Measurements from ENCODE around the gene HHATL. TPM values are rescaled to one million over a fixed set of nuclear protein-coding genes. Genes with fewer than 3 reads are reported as not detected.

Gene HHATL
- polyA plus RNA-seq, 3 donors: not detected

- H3K4me2 ChIP-seq (replicated peaks; ENCODE audit: extremely low read depth, low read length, poor library complexity, severe bottlenecking): no peak overlapping the region
- H3K79me2 ChIP-seq (ENCODE audit: insufficient read depth, low read length): no peaks in the 10 kb centered on the region
- H3K9ac ChIP-seq (ENCODE audit: insufficient read depth, low read length, poor library complexity, severe bottlenecking): no peak overlapping the region
- no peak overlapping the region for H3K4me3 Mint-ChIP-seq
- no peaks in the 10 kb centered on the region for H3K9me3 ChIP-seq (replicated peaks in 1 of 2; ENCODE audit: control insufficient read depth in 1 of 2, insufficient read depth in 1 of 2, low read length in 2 of 2)
- no peak overlapping the region for H3K4me3 ChIP-seq (replicated peaks in 1 of 3; ENCODE audit: low read depth in 2 of 3, low read length in 3 of 3)
- no peak overlapping the region for H3K27ac ChIP-seq (ENCODE audit: low read depth in 1 of 2, low read length in 2 of 2)
- no peaks in the 10 kb centered on the region for H3K36me3 Mint-ChIP-seq
- H2AFZ ChIP-seq (ENCODE audit: insufficient read depth, low read depth, low read length, poor library complexity, severe bottlenecking): no peak overlapping the region
- 76% methylated on average over 2 of the region's 2 CpGs for WGBS (ENCODE audit: insufficient coverage)
- peaks cover 25 to 31% of the 10 kb centered on the region in 2 donors for H3K4me1 ChIP-seq (ENCODE audit: control insufficient read depth in 1 of 2, insufficient read depth in 2 of 2, low read length in 2 of 2)
- H3K36me3 ChIP-seq (replicated peaks in 1 of 2; ENCODE audit: control insufficient read depth in 1 of 2, insufficient read depth in 2 of 2, low read length in 2 of 2): no peaks in the 10 kb centered on the region
- DNase-seq: no peak
- no peaks in the 10 kb centered on the region for H3K9me3 Mint-ChIP-seq
- no peak overlapping the region for H3K27ac Mint-ChIP-seq
- H3K27me3 ChIP-seq (ENCODE audit: control insufficient read depth in 2 of 2, insufficient read depth in 2 of 2, low read length in 2 of 2): no peaks in the 10 kb centered on the region
- H4K20me1 ChIP-seq (ENCODE audit: insufficient read depth, low read length): no peaks in the 10 kb centered on the region
- intact Hi-C loops (cut with micrococcal nuclease): no loop called here
- H3K27me3 Mint-ChIP-seq (ENCODE audit: low read depth in 3 of 3): peaks cover 0 to 2% (median 0%) of the 10 kb centered on the region in 3 donors
- TF ChIP-seq, protein P1, sequence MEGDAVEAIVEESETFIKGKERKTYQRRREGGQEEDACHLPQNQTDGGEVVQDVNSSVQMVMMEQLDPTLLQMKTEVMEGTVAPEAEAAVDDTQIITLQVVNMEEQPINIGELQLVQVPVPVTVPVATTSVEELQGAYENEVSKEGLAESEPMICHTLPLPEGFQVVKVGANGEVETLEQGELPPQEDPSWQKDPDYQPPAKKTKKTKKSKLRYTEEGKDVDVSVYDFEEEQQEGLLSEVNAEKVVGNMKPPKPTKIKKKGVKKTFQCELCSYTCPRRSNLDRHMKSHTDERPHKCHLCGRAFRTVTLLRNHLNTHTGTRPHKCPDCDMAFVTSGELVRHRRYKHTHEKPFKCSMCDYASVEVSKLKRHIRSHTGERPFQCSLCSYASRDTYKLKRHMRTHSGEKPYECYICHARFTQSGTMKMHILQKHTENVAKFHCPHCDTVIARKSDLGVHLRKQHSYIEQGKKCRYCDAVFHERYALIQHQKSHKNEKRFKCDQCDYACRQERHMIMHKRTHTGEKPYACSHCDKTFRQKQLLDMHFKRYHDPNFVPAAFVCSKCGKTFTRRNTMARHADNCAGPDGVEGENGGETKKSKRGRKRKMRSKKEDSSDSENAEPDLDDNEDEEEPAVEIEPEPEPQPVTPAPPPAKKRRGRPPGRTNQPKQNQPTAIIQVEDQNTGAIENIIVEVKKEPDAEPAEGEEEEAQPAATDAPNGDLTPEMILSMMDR (IDR thresholded peaks at IDR 0.05): no peak
- H3K4me1 Mint-ChIP-seq: peaks cover 37% of the 10 kb centered on the region
These were observed 11.1 kb upstream of the HHATL start for GRCh38 chr3:42713747-42714146.

DNA sequence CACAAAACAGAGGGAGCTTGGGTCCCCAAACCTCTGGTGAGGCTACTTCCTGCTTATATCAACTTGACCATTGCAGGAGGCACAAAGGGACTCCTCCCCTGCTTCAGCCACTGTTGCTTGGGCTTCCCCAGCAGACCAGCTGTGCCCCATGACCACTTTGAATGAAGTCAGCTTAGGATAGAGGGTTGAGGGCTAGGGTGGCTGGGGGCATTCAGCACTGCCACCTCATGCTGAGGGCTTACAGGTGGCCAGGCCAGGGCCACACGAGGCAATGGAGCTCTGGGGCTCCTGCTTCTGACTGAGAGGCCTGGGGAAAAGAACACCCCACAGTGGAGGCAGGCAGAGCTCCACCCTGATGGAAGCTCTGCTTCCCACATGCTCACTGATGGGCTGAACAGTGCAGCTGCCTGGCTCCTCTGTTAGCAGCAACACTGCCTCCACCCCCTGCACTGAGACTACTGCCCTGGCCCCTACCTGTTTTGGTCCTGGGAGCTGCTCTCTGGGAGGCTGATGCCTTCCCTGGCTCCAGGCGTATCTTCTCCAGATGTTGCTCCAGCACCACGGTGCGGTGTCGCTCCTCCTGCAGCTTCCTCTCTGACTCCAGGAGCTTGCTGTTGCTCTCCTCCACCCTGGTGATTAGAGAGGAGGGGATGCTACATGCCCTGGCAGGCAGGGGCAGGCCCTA, 10.2 kb upstream of the HHATL start:
- intact Hi-C loops (cut with micrococcal nuclease): no loop called here
- no peaks in the 10 kb centered on the region for H3K79me2 ChIP-seq (ENCODE audit: insufficient read depth, low read length)
- H3K4me3 ChIP-seq (replicated peaks in 1 of 3; ENCODE audit: low read depth in 2 of 3, low read length in 3 of 3): no peak overlapping the region
- 73% methylated on average over 2 of the region's 5 CpGs for WGBS (ENCODE audit: insufficient coverage)
- H3K36me3 ChIP-seq (replicated peaks in 1 of 2; ENCODE audit: control insufficient read depth in 1 of 2, insufficient read depth in 2 of 2, low read length in 2 of 2): no peaks in the 10 kb centered on the region
- no peaks in the 10 kb centered on the region for H4K20me1 ChIP-seq (ENCODE audit: insufficient read depth, low read length)
- H3K27me3 ChIP-seq (ENCODE audit: control insufficient read depth in 2 of 2, insufficient read depth in 2 of 2, low read length in 2 of 2): no peaks in the 10 kb centered on the region
- Mint-ChIP-seq H3K27me3 (ENCODE audit: low read depth in 3 of 3) (peaks cover 0 to 2% (median 0%) of the 10 kb centered on the region in 3 donors), H3K9me3 (no peaks in the 10 kb centered on the region), H3K36me3 (no peaks in the 10 kb centered on the region), H3K4me1 (peaks cover 28% of the 10 kb centered on the region), H3K4me3 (no peak overlapping the region), H3K27ac (no peak overlapping the region)
- H3K4me2 ChIP-seq (replicated peaks; ENCODE audit: extremely low read depth, low read length, poor library complexity, severe bottlenecking): no peak overlapping the region
- H3K27ac ChIP-seq (ENCODE audit: low read depth in 1 of 2, low read length in 2 of 2): no peak overlapping the region
- no peak overlapping the region for H2AFZ ChIP-seq (ENCODE audit: insufficient read depth, low read depth, low read length, poor library complexity, severe bottlenecking)
- TF ChIP-seq, protein P1 (IDR thresholded peaks at IDR 0.05): no peak
- DNase-seq: no peak
- no peak overlapping the region for H3K9ac ChIP-seq (ENCODE audit: insufficient read depth, low read length, poor library complexity, severe bottlenecking)
- no peaks in the 10 kb centered on the region for H3K9me3 ChIP-seq (replicated peaks in 1 of 2; ENCODE audit: control insufficient read depth in 1 of 2, insufficient read depth in 1 of 2, low read length in 2 of 2)
- peaks cover 16 to 22% of the 10 kb centered on the region in 2 donors for H3K4me1 ChIP-seq (ENCODE audit: control insufficient read depth in 1 of 2, insufficient read depth in 2 of 2, low read length in 2 of 2)

All from CD14-positive monocyte (primary cell).